ENCODE data around the gene TBC1D4.
A peak's percentile ranks its signal among the peaks of the same experiment; 100 is the strongest.

TBC1D4 gene

GRCh38 chr13:75419656-75420055 is 62.3 kb downstream of the TBC1D4 start:
- DNase-seq (ENCODE audit: low read depth, low spot score) = no peak

GRCh38 chr13:75418997-75419396 is 63.0 kb downstream of the TBC1D4 start:
- DNase-seq (ENCODE audit: low read depth, low spot score) = no peak

More at GRCh38 chr13:75419656-75420055, 62.3 kb downstream of the TBC1D4 start:
- H3K27ac ChIP-seq = no peak overlapping the region

DNA sequence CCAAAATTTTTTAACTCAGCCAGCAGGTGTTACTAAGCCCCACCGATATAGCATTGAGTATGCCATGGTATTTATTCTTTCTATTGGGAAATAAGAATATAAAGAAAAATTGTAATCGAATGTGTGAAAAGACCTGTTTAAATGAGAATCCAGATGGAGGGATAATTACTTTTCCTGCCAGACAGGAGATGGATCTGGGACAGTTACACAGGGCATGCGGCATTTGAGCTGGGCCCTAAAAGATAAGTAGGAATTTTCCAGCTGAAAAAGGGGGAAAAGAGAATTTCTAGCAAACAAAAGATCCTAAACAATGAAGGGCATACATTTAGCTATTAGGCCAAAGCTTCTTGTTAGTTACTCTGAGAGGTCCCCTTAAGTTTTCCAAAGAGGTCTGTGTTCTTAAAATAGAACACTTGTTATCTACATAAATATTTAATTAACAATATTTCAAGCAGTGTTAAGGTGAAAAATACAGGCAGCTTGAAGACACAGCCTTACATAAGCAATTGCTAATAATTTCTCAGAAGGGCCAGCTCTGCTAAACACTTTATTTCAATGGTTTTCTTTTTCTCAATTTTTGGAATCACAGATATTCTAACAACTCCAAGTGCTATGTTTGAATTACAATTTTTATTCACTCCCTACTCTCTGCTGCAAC is 63.7 kb downstream of the TBC1D4 start:
- no peak for DNase-seq (ENCODE audit: low read depth, low spot score)
- no peak overlapping the region for H3K27ac ChIP-seq

More at GRCh38 chr13:75418997-75419396, 63.0 kb downstream of the TBC1D4 start:
- H3K27ac ChIP-seq = no peak overlapping the region

DNA sequence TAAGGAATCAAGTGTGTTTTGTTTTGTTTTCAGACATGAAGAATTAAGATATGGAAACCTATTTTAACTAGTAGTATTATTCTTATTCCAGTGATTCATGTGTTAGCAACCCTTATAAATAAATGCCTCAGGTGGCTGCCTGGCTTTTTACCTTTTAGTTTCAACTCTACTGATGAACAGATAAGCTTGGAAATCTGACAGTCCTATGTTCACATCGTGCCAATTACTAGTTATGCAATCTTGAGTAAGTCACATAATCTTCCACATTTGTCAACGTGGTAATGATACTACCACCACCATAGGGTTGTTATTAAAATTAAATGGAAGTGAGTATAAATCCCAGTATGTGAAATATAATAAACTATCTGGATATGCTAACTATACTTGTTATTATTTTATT is 64.3 kb downstream of the TBC1D4 start:
- peak overlapping the region; percentile 14 for H3K27ac ChIP-seq
- peak; percentile 49 for DNase-seq (ENCODE audit: low read depth, low spot score)

GRCh38 chr13:75417012-75417384 is 65.0 kb downstream of the TBC1D4 start:
- DNase-seq (ENCODE audit: low read depth, low spot score) = no peak
- H3K27ac ChIP-seq = peak overlapping the region; percentile 14

- no peak for DNase-seq (ENCODE audit: low read depth, low spot score)
- no peak overlapping the region for H3K27ac ChIP-seq
Observed at GRCh38 chr13:75416327-75417011, 65.5 kb downstream of the TBC1D4 start.

GRCh38 chr13:75415694-75416093 is 66.3 kb downstream of the TBC1D4 start:
- no peak for DNase-seq (ENCODE audit: low read depth, low spot score)
- no peak overlapping the region for H3K27ac ChIP-seq

GRCh38 chr13:75415171-75415570 is 66.8 kb downstream of the TBC1D4 start:
- DNase-seq (ENCODE audit: low read depth, low spot score) = no peak
- H3K27ac ChIP-seq = no peak overlapping the region

GRCh38 chr13:75414036-75414827 is 67.7 kb downstream of the TBC1D4 start:
- no peak for DNase-seq (ENCODE audit: low read depth, low spot score)
- H3K27ac ChIP-seq = no peak overlapping the region

DNA sequence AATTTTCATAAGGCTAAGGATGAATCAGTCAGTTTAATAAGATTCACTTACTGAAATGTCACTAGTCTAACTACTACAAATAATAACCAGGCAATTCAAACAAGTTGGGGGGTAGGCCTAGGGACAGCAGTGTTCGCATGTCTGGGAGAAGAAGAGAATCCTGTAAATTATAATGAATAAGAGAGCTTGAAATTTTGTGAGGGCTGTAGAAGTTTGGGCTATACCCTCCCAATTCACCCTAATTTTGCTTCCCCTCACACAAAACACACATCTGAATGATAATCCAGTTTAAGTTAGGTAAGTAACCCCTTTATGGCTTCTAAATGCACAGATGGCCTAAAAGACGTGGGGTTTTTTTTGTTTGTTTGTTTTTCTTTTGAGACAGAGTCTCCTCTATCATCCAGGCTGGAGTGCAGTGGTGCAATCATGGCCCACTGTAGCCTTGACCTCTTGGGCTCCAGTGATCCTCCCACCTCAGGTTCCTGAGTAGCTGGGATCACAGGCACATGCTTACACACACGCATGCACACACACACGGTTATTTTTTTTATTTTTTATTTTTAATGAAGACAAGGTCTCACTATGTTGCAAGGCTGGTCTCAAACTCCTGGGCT is 69.9 kb downstream of the TBC1D4 start:
- H3K27ac ChIP-seq = no peak overlapping the region

GRCh38 chr13:75410207-75410606 is 71.8 kb downstream of the TBC1D4 start:
- no peak overlapping the region for H3K27ac ChIP-seq
- no peak for DNase-seq (ENCODE audit: low read depth, low spot score)

More for the DNA sequence above, 69.9 kb downstream of the TBC1D4 start:
- no peak for DNase-seq (ENCODE audit: low read depth, low spot score)

DNA sequence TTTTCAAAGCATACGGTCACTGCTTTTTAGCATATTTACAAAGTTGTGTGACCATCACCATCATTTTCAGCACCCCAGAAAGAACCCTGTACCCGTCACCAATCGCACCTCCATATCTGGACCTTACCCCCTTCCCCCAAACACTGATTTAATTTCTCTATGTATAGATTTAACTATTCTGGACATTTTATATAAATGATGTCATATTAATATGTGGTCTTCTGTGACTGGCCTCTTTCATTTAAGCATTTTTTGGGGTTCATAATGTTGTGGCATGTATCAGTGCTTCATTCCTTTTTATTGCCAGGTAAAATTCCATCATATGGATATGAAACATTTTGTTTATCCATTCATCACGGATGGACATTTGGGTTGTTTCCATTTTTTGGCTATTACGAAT is 74.0 kb downstream of the TBC1D4 start:
- no peak overlapping the region for H3K27ac ChIP-seq
- no peak for DNase-seq (ENCODE audit: low read depth, low spot score)

GRCh38 chr13:75407473-75407872 is 74.5 kb downstream of the TBC1D4 start:
- no peak overlapping the region for H3K27ac ChIP-seq
- DNase-seq (ENCODE audit: low read depth, low spot score) = no peak

GRCh38 chr13:75405976-75406703 is 75.8 kb downstream of the TBC1D4 start:
- no peak overlapping the region for H3K27ac ChIP-seq
- DNase-seq (ENCODE audit: low read depth, low spot score) = no peak

- no peak for DNase-seq (ENCODE audit: low read depth, low spot score)
- H3K27ac ChIP-seq = no peak overlapping the region
Observed at GRCh38 chr13:75404726-75405125, 77.2 kb downstream of the TBC1D4 start.

- DNase-seq (ENCODE audit: low read depth, low spot score) = no peak
- H3K27ac ChIP-seq = no peak overlapping the region
Observed at GRCh38 chr13:75402787-75403186, 79.2 kb downstream of the TBC1D4 start.

- no peak for DNase-seq (ENCODE audit: low read depth, low spot score)
- H3K27ac ChIP-seq = no peak overlapping the region
Observed at GRCh38 chr13:75400775-75401174, 81.2 kb downstream of the TBC1D4 start.

- no peak for DNase-seq (ENCODE audit: low read depth, low spot score)
- no peak overlapping the region for H3K27ac ChIP-seq
Observed at GRCh38 chr13:75399879-75400217, 82.1 kb downstream of the TBC1D4 start.

- H3K27ac ChIP-seq = no peak overlapping the region
- no peak for DNase-seq (ENCODE audit: low read depth, low spot score)
Observed at GRCh38 chr13:75399168-75399878, 82.6 kb downstream of the TBC1D4 start.

GRCh38 chr13:75398072-75398471 is 83.9 kb downstream of the TBC1D4 start:
- no peak overlapping the region for H3K27ac ChIP-seq
- DNase-seq (ENCODE audit: low read depth, low spot score) = no peak
